HFFc6 (cell line): ENCODE results near the gene CCDC169. TPM values are rescaled to one million over a fixed set of nuclear protein-coding genes. Genes with fewer than 3 reads are reported as not detected.
"Not testable (repeated sequence)": the region's sequence is repeated elsewhere in the genome, so short reads cannot be mapped to it uniquely, and the experiment has no call there.

Source experiments
- DNase-seq: peaks from one replicate; pipeline ENCODE4 v3.0.0-alpha.2; 2018
- H3K27ac Mint-ChIP-seq: 2 replicates; pipeline ENCODE4 v1.8.0; 2020; ENCODE audit warnings: mild to moderate bottlenecking, mixed read lengths
- H3K27me3 Mint-ChIP-seq: 2 replicates; pipeline ENCODE4 v1.8.0; 2021; ENCODE audit warnings: mild to moderate bottlenecking, moderate library complexity, mixed read lengths; ENCODE audit not compliant: insufficient read depth
- H3K36me3 Mint-ChIP-seq: 2 replicates; pipeline ENCODE4 v1.8.0; 2021; ENCODE audit warnings: low read depth, mixed read lengths
- H3K4me1 Mint-ChIP-seq: 2 replicates; pipeline ENCODE4 v1.8.0; 2020; ENCODE audit warnings: low read depth, mixed read lengths
- H3K4me3 Mint-ChIP-seq: 2 replicates; pipeline ENCODE4 v1.8.0; 2020; ENCODE audit warnings: mild to moderate bottlenecking, moderate library complexity, mixed read lengths
- H3K9me3 Mint-ChIP-seq: 2 replicates; pipeline ENCODE4 v1.8.0; 2020; ENCODE audit warnings: mild to moderate bottlenecking, mixed read lengths
- total RNA-seq, 6 experiments: library from RNA; stranded (reverse); fragmentation: NEBNext Ultra II Directional; extraction: Animal tissue kit (Norgen Biotek cat#: 25700); gene quantifications; 2 replicates in 1 of 6; 3 replicates in 5 of 6; pipeline ENCODE4 v1.2.3, GENCODE V29; 2021
- TF ChIP-seq, protein P1 (sequence below): fragments of 200-600 bp; sonication (generic); IDR thresholded peaks from 2 replicates; pipeline ENCODE4 v1.5.0; 2021; ENCODE audit warnings: antibody characterized with exemption, mild to moderate bottlenecking

CCDC169 gene
- total RNA-seq, 6 experiments from 2014 or later: 1.3 to 2.5 (median 2.1) TPM

DNA sequence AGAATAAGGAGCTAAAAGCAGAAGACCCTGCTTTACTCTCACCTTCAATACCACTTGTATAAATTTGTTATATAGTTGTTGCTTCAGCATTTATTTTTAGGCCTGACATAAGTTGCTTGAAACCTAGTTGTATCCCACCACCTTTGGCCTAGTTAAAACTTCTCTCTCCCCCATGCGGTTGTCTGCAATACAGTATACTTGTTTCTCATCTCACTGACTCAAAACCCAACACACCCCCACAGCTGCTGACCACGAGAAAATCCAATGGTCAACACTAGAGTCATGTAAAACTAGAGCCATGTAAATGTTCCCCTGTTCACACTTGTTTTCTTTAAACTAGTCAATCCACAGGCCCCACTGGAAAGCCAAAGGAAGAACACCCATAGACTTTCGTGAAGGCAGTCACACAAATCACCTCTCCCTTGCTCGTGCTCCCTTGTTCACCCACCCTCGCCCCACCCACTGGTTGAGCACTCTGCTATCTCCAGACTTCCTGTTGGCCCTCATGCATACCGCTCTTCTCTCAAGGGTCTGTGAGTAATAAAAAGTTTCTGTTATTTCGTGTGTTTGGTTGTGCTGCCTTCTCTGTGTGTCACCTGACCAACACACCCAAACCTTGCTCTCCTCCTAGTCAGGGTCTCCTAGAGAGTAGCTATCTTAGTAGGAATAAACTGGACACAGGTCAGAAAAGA, 12.9 kb upstream of the CCDC169 start:
- Mint-ChIP-seq H3K36me3 (peaks cover 32% of the 10 kb centered on the region), H3K27me3 (no peaks in the 10 kb centered on the region), H3K4me3 (no peak overlapping the region), H3K27ac (no peak overlapping the region; the same call in 1 of the 2 replicates), H3K9me3 (no peaks in the 10 kb centered on the region), H3K4me1 (peaks cover 26% of the 10 kb centered on the region)
- TF ChIP-seq, protein P1, sequence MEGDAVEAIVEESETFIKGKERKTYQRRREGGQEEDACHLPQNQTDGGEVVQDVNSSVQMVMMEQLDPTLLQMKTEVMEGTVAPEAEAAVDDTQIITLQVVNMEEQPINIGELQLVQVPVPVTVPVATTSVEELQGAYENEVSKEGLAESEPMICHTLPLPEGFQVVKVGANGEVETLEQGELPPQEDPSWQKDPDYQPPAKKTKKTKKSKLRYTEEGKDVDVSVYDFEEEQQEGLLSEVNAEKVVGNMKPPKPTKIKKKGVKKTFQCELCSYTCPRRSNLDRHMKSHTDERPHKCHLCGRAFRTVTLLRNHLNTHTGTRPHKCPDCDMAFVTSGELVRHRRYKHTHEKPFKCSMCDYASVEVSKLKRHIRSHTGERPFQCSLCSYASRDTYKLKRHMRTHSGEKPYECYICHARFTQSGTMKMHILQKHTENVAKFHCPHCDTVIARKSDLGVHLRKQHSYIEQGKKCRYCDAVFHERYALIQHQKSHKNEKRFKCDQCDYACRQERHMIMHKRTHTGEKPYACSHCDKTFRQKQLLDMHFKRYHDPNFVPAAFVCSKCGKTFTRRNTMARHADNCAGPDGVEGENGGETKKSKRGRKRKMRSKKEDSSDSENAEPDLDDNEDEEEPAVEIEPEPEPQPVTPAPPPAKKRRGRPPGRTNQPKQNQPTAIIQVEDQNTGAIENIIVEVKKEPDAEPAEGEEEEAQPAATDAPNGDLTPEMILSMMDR: no peak
- DNase-seq: no peak

DNA sequence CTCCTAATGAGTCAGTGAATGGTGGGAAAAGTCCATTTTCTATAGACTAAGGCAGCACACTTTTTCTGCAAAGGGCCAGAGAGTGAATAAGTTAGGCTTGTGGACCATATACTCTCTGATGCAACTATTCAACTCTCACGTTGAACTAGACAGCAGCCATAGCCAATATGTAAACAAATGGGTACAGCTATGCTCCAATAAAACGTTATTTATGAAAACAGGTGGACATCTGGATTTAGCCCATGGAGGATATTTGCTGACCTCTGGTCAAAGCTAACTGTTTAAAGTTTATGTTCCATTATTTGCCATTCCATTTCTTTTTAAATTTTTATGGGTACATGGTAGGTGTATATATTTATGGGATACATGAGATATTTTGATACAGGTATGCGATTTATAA, 4.7 kb upstream of the CCDC169 start:
- Mint-ChIP-seq H3K27me3 (no peaks in the 10 kb centered on the region), H3K4me3 (no peak overlapping the region), H3K9me3 (no peaks in the 10 kb centered on the region), H3K27ac (no peak overlapping the region), H3K4me1 (peaks cover 14% of the 10 kb centered on the region), H3K36me3 (peaks cover 18% of the 10 kb centered on the region; the same call in 1 of the 2 replicates)
- TF ChIP-seq, protein P1: no peak
- no peak for DNase-seq

DNA sequence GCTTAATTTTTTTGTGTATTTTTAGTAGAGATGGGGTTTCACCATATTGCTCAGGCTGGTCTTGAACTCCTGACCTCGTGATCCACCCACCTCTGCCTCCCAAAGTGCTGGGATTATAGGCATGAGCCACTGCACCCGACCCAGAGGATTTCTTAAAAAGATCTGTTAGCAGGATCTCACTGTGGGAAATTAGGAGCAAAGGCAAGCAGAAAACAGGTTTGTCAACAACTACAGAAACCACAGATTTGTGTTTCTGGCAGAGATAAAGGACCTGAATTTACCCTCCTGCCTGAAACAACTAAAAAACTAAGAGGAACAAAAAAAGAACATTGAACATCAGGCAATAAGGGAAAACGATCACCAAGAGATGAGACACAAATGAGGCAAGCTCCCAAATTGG, 1.9 kb upstream of the CCDC169 start:
- Mint-ChIP-seq H3K4me1 (peaks cover 24% of the 10 kb centered on the region), H3K36me3 (peaks cover 17% of the 10 kb centered on the region; the same call in 1 of the 2 replicates)
- H3K4me3 Mint-ChIP-seq, H3K27me3 Mint-ChIP-seq, DNase-seq, H3K9me3 Mint-ChIP-seq, H3K27ac Mint-ChIP-seq: not testable (repeated sequence)

DNA sequence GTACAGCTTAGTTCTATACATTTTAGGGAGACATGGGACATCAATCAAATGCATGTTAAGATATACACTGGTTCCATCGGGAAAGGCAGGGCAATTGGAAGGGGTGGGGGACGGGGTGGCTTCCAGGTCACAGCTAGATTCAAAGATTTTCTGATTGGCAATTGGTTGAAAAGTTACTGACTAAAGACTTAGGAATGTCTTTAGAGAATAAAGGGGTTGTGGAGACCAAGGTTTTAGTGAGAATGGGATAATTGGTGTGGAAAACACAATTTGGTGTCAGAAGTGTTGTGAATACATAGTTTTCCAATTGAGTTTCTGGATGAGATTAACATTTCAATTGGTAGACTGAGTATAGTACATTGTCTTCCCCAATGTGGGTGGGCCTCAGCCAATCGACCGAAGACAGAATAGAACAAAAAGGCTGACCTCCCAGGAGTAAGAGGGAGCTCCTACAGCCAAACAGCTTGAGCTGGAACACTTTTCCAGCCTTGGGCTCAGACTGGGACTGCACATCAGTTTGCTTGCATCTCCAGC, 988 bp upstream of the CCDC169 start:
- Mint-ChIP-seq H3K36me3 (peaks cover 10% of the 10 kb centered on the region; the same call in 1 of the 2 replicates), H3K4me3 (peak overlapping the region; percentile 94), H3K9me3 (no peaks in the 10 kb centered on the region), H3K4me1 (peaks cover 24% of the 10 kb centered on the region), H3K27me3 (peaks cover under 1% of the 10 kb centered on the region; the same call in 1 of the 2 replicates), H3K27ac (peak overlapping the region; percentile 95)
- DNase-seq: no peak
- TF ChIP-seq, protein P1: no peak

DNA sequence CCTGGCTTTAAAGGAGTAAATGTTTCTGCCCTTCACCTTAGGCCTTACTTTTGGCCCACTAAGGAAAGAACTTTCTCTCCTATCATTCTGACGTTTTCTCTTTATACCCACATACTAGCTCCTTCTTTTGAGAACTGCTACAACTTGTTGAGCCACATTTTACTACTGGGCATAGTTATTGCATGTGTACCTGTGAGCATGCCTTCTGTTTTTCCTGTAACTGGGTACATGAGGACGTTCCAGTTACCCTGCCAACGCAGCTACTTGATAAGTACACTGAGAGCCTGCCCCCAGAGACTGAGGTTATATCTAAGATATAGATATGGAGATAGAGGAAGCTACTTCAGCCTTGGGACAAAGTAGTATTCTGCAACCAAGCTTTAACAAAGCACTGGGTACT, 3.5 kb downstream of the CCDC169 start:
- Mint-ChIP-seq H3K4me1 (peaks cover 24% of the 10 kb centered on the region), H3K36me3 (no peaks in the 10 kb centered on the region), H3K4me3 (no peak overlapping the region), H3K27ac (no peak overlapping the region), H3K27me3 (peaks cover 2% of the 10 kb centered on the region; the same call in 1 of the 2 replicates), H3K9me3 (peaks cover 9% of the 10 kb centered on the region)
- no peak for DNase-seq
- TF ChIP-seq, protein P1: no peak

DNA sequence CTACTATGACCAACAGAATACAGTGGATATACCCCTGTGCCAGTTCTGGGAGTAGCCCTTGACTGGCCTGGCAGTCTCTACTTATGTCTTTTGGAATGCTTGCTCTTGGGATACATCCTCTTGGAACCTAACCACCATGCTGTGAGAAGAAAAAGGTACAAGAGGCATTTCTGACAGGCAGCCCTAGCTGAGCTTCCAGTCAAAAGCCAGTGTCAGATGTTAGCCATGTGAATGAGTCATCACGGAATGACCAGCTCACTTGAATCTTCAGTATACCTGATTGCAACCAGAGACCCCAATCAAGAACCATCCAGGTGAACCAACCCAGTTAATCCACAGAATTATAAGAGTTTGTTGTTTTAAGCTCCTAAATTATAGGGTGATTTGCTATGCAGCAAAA, 4.1 kb downstream of the CCDC169 start:
- DNase-seq: no peak

More for the DNA sequence above, 4.1 kb downstream of the CCDC169 start:
- TF ChIP-seq, protein P1: no peak
- H3K4me1 Mint-ChIP-seq: peaks cover 19% of the 10 kb centered on the region
- H3K36me3 Mint-ChIP-seq: no peaks in the 10 kb centered on the region
- H3K9me3 Mint-ChIP-seq: peaks cover 10% of the 10 kb centered on the region
- no peak overlapping the region for H3K27ac Mint-ChIP-seq
- no peak overlapping the region for H3K4me3 Mint-ChIP-seq
- H3K27me3 Mint-ChIP-seq: peaks cover 2% of the 10 kb centered on the region; the same call in 1 of the 2 replicates
